IPS-11a (cell line): ENCODE results near the gene CAMKK1.

ENCODE experiments used
- H3K4me3 ChIP-seq: one replicate; pipeline ENCODE4 v1.5.1; 2013; ENCODE audit warnings: low read depth, low read length, control low read depth

Gene CAMKK1

DNA sequence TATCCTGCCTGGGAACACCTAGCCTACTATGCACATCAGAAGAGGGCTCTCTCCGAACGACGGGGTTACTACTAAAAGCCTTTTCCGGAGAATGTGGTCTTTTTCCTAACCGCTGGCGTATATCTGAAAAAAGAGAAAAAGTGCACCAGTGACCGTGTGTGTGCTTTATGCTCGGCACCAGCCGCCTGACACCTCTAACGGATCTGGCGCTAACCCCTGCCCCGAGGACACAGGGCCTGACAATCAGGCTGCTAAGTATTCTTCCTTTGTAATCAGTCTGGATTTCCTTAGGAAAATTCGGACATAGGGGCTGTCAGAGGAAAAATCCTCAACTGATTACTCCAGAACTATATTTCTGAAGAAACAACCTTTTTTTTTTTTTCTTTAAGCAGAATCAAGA, 78.5 kb downstream of the CAMKK1 start:
- no peak overlapping the region for H3K4me3 ChIP-seq

DNA sequence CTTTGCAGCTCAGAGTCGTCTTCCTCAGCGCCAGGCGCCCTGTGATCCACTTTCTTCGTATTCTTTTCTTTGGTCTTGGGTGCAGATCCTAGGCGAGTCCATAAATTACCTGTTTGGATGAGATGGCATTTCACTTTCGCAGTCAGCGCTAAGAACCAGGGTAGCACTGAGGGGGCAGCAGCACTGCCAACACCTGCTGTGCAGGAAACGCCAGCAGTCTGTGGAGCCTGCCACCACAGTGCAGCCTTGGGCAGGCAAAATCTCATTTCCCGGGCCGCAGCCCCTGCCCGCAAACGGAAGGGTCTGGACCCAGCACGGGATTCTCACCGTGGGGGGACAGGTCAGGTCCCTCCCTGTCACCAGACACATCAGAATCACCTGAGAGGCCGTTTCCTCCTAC, 79.7 kb downstream of the CAMKK1 start:
- H3K4me3 ChIP-seq = no peak overlapping the region

DNA sequence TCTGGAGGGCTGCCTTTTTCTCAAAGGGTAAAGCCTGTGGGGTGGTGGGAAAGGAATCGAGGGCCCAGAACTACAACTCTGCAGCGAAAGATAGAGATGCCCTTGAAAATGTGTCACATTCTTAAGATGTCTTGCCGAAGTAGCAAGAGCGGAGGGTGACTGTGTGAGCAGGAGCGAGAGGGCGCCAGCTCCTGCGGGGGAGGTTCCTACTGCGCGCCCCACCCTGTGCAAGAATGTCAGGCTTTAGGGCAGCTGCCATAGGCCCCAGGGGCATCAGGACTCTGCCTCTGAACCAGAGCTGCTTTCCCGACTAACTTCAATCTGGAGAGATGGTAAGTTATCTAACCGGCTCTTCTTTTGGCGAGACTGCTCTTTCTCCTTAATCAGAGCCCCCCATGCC, 80.1 kb downstream of the CAMKK1 start:
- H3K4me3 ChIP-seq = no peak overlapping the region

DNA sequence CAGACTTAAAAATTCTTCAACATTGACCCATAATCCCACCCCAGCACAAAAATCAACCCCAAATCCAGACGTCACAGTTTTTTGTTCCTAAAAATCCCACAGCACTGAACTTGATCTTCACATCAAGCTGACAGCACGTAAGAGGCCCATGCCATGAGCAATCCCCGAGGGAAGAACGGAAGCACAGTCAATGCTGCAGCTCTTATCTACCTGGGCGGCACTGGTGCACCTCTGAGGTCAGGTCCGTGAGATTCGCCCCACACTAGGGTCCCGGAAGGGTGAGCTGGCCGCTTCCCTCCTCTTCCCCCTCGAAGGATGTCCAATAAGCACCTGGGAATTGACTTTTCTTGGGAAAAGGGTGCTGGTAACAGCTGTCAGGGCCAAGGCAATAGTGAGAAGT, 80.6 kb downstream of the CAMKK1 start:
- no peak overlapping the region for H3K4me3 ChIP-seq
